Body of pancreas (tissue), 4 donors: ENCODE data around the gene CAMK2A. TPM values are rescaled to one million over a fixed set of nuclear protein-coding genes. Genes with fewer than 3 reads are reported as not detected.

Source experiments
- ATAC-seq: fragments of 150-250 bp; one replicate; pipeline ENCODE4 v1.9.1; 2016
- DNase-seq, 4 donors: peaks; one replicate each; pipeline ENCODE4 v3.0.0-alpha.2; 2019
- H3K27ac ChIP-seq, 4 donors: fragments of 200-600 bp; sonication (generic); 1 replicate in 3 of 4; 2 replicates in 1 of 4; pipeline versions ENCODE4 v1.5.1 to v1.6.1; 2016 to 2019; ENCODE audit warnings: mild to moderate bottlenecking in 1 of 4, mixed read lengths in 1 of 4, moderate library complexity in 1 of 4
- H3K27me3 ChIP-seq, 2 donors: fragments of 200-600 bp; sonication (generic); one replicate each; pipeline ENCODE4 v1.6.0; 2016; ENCODE audit warnings: mild to moderate bottlenecking in 1 of 2
- H3K36me3 ChIP-seq, 2 donors: fragments of 200-600 bp; sonication (generic); replicated peaks in 1 of 2; 2 replicates each; pipeline ENCODE4 v1.5.1; 2016; ENCODE audit warnings: low read depth in 2 of 2; ENCODE audit not compliant: insufficient read depth in 1 of 2
- H3K4me1 ChIP-seq: fragments of 200-600 bp; sonication (generic); one replicate; pipeline ENCODE4 v1.6.0; 2016
- H3K4me3 ChIP-seq, 2 donors: fragments of 200-600 bp; sonication (generic); 1 replicate in 1 of 2; 2 replicates in 1 of 2; pipeline ENCODE4 v1.5.1; 2016 to 2019
- H3K9me3 ChIP-seq, 3 donors: fragments of 200-600 bp; sonication (generic); 1 replicate in 2 of 3; 2 replicates in 1 of 3; pipeline ENCODE4 v1.5.1; 2016
- POLR2A ChIP-seq, 3 donors: fragments of 450-650 bp; IDR thresholded peaks; one replicate each; pipeline ENCODE4 v1.6.1; 2016; ENCODE audit warnings: antibody characterized with exemption in 3 of 3, mild to moderate bottlenecking in 2 of 3
- WGBS, 2 donors: methylation state at CpG; one replicate each; pipeline ENCODE4 v1.1.5; 2017; 5-methylcytosine and 5-hydroxymethylcytosine counted together
- intact Hi-C: fragments of 100-400 bp; cut with DNase I; formaldehyde crosslinking; loops from one replicate; pipeline ENCODE4 v1.15.1; 2023
- total RNA-seq, 2 donors: library from RNA; depleted of rRNA; stranded (reverse); fragments of >200 nt; gene quantifications; one replicate each; pipeline ENCODE4 v1.1.0, GENCODE V29; 2016
- TF ChIP-seq, protein P1 (sequence below), 7 experiments: fragments of 450-650 bp in 4 of 7; fragments of 200-600 bp in 3 of 7; sonication (generic) in 3 of 7; IDR thresholded peaks; one replicate each; pipeline ENCODE4 v1.5.1; 2016 to 2019; ENCODE audit warnings: antibody characterized with exemption in 7 of 7

Gene CAMK2A
- total RNA-seq, 2 donors from 2014 or later: 0.26 TPM; not detected in 1

DNA sequence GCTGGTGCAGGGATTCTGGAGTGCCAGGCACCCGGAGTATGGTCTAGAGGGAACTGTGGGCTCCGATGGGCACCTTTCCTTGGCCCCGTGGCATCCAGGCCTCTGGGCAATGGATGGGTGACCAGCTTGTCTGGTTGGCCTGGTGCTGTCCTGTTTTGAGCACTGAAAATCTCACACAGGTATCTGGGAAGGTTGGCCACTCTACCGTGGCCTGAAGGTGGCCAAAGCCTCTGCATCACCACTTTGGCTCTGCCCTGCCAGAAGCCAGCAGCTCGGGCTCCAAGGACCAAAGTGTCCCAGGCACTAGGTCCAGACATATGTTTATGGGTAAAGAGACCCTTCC, 70.9 kb downstream of the CAMK2A start:
- no peak overlapping the region for H3K27ac ChIP-seq
- H3K27me3 ChIP-seq: no peaks in the 10 kb centered on the region
- intact Hi-C loops: loop anchor here (5.0 kb wide), 1 partner anchor 86 kb away; no protein-coding TSS in a partner anchor
- no peaks in the 10 kb centered on the region for H3K9me3 ChIP-seq
- no peaks in the 10 kb centered on the region for H3K4me1 ChIP-seq
- TF ChIP-seq POLR2A (IDR thresholded peaks at IDR 0.05): no peak
- TF ChIP-seq, protein P1, sequence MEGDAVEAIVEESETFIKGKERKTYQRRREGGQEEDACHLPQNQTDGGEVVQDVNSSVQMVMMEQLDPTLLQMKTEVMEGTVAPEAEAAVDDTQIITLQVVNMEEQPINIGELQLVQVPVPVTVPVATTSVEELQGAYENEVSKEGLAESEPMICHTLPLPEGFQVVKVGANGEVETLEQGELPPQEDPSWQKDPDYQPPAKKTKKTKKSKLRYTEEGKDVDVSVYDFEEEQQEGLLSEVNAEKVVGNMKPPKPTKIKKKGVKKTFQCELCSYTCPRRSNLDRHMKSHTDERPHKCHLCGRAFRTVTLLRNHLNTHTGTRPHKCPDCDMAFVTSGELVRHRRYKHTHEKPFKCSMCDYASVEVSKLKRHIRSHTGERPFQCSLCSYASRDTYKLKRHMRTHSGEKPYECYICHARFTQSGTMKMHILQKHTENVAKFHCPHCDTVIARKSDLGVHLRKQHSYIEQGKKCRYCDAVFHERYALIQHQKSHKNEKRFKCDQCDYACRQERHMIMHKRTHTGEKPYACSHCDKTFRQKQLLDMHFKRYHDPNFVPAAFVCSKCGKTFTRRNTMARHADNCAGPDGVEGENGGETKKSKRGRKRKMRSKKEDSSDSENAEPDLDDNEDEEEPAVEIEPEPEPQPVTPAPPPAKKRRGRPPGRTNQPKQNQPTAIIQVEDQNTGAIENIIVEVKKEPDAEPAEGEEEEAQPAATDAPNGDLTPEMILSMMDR (IDR thresholded peaks at IDR 0.05): no peak
- 63 to 67% methylated on average over 5 of the region's 5 CpGs for WGBS, 2 donors
- ATAC-seq (no peak), DNase-seq (no peak)
- no peaks in the 10 kb centered on the region for H3K36me3 ChIP-seq
- no peak overlapping the region for H3K4me3 ChIP-seq

DNA sequence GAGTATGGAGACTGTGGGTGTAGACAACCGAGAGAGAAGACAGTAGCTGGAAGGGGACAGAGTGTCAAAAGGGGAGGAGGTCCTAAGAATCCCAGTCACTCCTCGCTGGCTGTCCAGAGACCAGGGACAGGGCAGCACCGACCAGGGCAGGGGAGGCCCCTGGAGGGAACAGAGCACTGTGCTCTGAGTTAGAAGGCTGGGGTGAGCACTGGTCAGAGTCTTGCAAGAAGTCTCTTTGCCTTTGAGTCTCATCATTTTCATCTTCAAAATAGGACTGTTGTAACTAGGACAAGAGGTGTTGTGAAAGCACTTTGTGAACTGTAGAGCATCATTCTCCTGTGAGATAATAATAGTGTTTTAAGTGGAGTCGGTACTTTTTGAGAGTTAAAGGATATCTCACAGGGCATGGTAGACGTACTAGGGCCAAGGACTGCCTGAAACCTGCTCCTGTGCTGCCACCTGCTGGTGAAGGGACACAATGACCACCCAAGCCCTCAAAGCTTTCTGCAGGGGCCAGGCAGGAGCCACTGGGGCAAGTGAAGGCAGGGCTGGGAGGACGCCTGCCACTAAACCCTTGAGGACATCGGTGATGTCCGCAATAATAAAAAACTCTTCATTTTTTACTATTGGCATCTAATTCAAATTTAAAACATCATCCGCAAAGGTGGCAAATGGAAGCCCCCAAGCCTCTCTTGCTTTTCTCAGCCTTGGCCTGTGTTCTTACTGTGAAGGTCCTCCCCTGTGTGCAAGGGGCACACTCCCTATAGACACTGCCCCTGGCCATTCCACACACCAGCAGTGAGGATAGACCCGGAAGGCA, 71.5 kb downstream of the CAMK2A start:
- TF ChIP-seq, protein P1 (IDR thresholded peaks at IDR 0.05): peak; percentile 76 to 92 (median 87)
- TF ChIP-seq POLR2A (IDR thresholded peaks at IDR 0.05): no peak
- no peak overlapping the region for H3K27ac ChIP-seq
- no peaks in the 10 kb centered on the region for H3K4me1 ChIP-seq
- DNase-seq: peak; percentile 84 to 85 (median 84)
- intact Hi-C loops: loop anchor here (5.0 kb wide), 1 partner anchor 86 kb away; no protein-coding TSS in a partner anchor
- WGBS, 2 donors: 25 to 27% methylated on average over 10 of the region's 10 CpGs
- peak; percentile 85 for ATAC-seq
- H3K4me3 ChIP-seq: no peak overlapping the region
- H3K9me3 ChIP-seq: no peaks in the 10 kb centered on the region
- no peaks in the 10 kb centered on the region for H3K36me3 ChIP-seq
- H3K27me3 ChIP-seq: no peaks in the 10 kb centered on the region

DNA sequence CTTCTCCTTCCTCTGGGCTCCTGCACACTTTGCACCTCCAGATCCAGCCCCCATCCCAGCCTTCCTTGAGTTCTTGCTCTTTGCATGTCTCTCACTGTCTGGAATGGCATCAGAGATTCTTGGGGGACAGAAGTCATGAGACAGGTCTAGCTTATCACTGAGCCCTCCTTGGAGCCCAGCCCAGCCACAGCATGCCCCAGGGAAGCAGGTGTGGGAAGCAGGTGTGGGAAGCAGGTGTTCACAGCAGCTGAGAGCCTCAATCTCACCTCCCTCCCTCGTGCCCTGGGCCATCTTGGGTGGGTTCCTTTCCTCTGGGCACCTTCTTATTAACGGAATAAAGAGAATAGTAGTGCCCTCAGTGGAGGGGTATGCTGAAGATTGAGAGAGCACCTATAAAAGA, 72.5 kb downstream of the CAMK2A start:
- intact Hi-C loops: loop anchor here (5.0 kb wide), 1 partner anchor 85 kb away; no protein-coding TSS in a partner anchor

DNA sequence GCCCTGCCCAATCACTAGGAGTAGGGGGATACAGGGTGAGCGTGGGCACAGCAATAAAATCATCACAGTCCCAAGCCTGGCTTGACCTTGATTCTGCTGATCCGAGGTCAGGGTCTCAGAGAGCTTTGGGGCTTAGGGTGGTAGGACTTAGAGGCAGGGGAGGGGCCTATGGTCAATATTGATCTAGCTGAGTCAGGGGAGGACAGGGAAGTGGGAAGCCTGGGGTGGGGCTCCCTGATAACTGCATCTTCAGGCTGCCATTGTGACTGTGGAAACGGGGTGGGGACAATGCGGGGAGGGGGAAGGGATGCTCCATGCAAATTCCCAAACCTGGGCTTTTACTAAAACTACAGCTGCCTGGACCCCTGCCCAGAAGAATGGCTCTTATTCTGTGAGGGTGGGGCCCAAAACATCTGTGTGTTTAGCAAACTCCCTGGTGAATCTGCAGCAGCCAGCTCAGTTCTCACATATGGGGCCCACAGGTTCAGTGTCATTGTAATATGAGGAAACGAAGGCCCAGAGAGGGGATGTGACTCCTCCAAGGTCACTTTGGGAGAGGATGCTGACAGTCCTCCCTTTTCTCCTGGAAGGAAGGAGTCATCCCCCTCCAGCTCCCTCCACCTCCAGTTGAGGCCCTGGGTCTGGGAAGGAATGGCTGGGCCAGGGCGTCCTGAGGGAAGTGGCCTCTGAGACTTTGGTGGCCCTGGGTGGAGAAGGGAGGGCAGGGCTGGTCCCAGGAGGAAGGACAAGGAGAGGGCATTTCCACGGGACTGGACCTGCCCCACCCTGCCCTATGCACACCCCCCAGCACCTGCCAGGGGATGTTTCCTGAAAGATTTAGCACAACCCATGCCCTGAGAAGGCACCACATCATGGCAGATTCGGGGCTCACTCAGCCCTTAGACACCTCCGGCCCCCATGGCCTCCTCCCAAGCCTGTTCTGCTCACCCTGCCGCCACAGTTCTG, 73.3 kb downstream of the CAMK2A start:
- WGBS, 2 donors: 75 to 81% methylated on average over 9 to 10 of the region's 10 CpGs
- TF ChIP-seq POLR2A (IDR thresholded peaks at IDR 0.05): no peak
- TF ChIP-seq, protein P1 (IDR thresholded peaks at IDR 0.05): no peak
- Histone ChIP-seq H3K27ac (no peak overlapping the region), H3K27me3 (no peaks in the 10 kb centered on the region), H3K9me3 (no peaks in the 10 kb centered on the region), H3K4me1 (no peaks in the 10 kb centered on the region), H3K4me3 (no peak overlapping the region), H3K36me3 (no peaks in the 10 kb centered on the region)
- ATAC-seq: no peak
- DNase-seq: no peak
- intact Hi-C loops: loop anchor here (5.0 kb wide), 1 partner anchor 84 kb away; no protein-coding TSS in a partner anchor

More for the DNA sequence above, 72.5 kb downstream of the CAMK2A start:
- DNase-seq (peak in 1 of 4 donors; percentile 56), ATAC-seq (no peak)
- no peaks in the 10 kb centered on the region for H3K27me3 ChIP-seq
- H3K27ac ChIP-seq: no peak overlapping the region
- H3K4me1 ChIP-seq: no peaks in the 10 kb centered on the region
- H3K36me3 ChIP-seq: no peaks in the 10 kb centered on the region
- TF ChIP-seq, protein P1 (IDR thresholded peaks at IDR 0.05): no peak
- TF ChIP-seq POLR2A (IDR thresholded peaks at IDR 0.05): no peak
- no peak overlapping the region for H3K4me3 ChIP-seq
- no peaks in the 10 kb centered on the region for H3K9me3 ChIP-seq
- WGBS, 2 donors: 8 to 42% methylated on average over 2 of the region's 2 CpGs
